Measurements from ENCODE around the gene GRK2. TPM values are rescaled to one million over a fixed set of nuclear protein-coding genes. Genes with fewer than 3 reads are reported as not detected.

GRK2 gene
- polyA plus RNA-seq, 1 donor from 2014 or later = 47.3 TPM

DNA sequence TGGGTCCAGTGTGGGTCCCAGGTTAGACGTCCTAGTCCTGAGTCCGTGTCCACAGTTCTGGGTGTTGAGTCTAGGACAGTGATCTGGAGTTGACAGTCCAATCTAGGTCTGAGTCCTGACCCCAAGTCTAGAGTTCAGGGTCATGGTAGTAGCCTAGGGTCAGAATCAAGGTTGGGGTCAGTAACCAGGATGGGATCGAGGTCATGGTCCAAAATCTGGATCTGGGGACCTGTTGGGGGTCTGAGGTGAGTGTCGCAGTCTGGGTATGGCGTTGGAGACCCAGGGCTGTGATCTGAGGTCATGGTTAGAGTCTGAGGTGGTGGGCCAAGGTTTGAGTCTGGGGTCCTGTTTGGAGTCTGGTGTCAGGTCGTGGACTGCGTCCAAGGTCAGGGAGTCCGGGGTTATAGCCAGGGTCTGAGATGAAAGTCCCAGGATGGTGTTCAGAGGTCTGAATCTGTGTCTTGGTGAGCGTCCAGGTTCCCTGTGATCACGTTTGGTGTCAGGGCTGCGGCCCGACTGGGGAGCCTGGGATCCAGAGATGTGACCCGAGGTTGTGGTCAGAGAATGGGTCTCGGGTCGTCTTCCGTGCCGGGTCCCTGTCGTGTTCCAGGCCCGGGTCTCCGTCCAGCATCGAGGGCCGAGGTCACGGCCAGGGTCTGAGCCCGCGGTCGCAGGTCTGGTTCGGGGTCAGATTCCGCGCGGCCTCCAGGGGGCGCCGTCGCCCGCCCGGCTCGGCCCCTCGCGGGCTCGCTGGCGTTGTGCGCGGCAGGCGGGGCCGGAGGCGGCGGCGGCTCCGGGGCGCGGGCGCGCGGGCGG, 432 bp upstream of the GRK2 start:
- H2AFZ ChIP-seq (ENCODE audit: low read depth, low read length) = peak overlapping the region; percentile 9
- no peaks in the 10 kb centered on the region for H3K9me2 ChIP-seq (ENCODE audit: insufficient read depth, low read length)
- peaks cover 32% of the 10 kb centered on the region for H3K79me2 ChIP-seq (replicated peaks; ENCODE audit: insufficient read depth, low read length)
- no peaks in the 10 kb centered on the region for H3K36me3 ChIP-seq (ENCODE audit: insufficient read depth, low read length)
- peak overlapping the region; percentile 67 for H3K4me3 ChIP-seq (ENCODE audit: low read length)
- H3K9ac ChIP-seq (ENCODE audit: low read length) = peak overlapping the region; percentile 60
- peak overlapping the region; percentile 24 for H3K27ac ChIP-seq (ENCODE audit: low read length)
- H3F3A ChIP-seq (ENCODE audit: insufficient read depth, low read length, poor library complexity, severe bottlenecking) = no peaks in the 10 kb centered on the region
- H3K9me3 ChIP-seq (ENCODE audit: low read length) = no peaks in the 10 kb centered on the region
- peak overlapping the region; percentile 1 for H3K4me2 ChIP-seq (ENCODE audit: low read length)
- TF ChIP-seq SMC3 (conservative IDR thresholded peaks at IDR 0.05; ENCODE audit: poor library complexity) = peak; percentile 79
- no peak for TF ChIP-seq POLR2AphosphoS5 (IDR thresholded peaks at IDR 0.05)
- TF ChIP-seq, protein P1, sequence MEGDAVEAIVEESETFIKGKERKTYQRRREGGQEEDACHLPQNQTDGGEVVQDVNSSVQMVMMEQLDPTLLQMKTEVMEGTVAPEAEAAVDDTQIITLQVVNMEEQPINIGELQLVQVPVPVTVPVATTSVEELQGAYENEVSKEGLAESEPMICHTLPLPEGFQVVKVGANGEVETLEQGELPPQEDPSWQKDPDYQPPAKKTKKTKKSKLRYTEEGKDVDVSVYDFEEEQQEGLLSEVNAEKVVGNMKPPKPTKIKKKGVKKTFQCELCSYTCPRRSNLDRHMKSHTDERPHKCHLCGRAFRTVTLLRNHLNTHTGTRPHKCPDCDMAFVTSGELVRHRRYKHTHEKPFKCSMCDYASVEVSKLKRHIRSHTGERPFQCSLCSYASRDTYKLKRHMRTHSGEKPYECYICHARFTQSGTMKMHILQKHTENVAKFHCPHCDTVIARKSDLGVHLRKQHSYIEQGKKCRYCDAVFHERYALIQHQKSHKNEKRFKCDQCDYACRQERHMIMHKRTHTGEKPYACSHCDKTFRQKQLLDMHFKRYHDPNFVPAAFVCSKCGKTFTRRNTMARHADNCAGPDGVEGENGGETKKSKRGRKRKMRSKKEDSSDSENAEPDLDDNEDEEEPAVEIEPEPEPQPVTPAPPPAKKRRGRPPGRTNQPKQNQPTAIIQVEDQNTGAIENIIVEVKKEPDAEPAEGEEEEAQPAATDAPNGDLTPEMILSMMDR (IDR thresholded peaks at IDR 0.05; ENCODE audit: poor library complexity, severe bottlenecking) = peak; percentile 88
- TF ChIP-seq MXI1 (conservative IDR thresholded peaks at IDR 0.05; ENCODE audit: poor library complexity, severe bottlenecking) = peak; percentile 23
- TF ChIP-seq EP300 (conservative IDR thresholded peaks at IDR 0.05; ENCODE audit: poor library complexity, severe bottlenecking) = no peak
- no peak for TF ChIP-seq TAF1 (IDR thresholded peaks at IDR 0.05; ENCODE audit: low read depth)
- peak; percentile 70 for TF ChIP-seq RAD21 (conservative IDR thresholded peaks at IDR 0.05)
- TF ChIP-seq, protein P2, sequence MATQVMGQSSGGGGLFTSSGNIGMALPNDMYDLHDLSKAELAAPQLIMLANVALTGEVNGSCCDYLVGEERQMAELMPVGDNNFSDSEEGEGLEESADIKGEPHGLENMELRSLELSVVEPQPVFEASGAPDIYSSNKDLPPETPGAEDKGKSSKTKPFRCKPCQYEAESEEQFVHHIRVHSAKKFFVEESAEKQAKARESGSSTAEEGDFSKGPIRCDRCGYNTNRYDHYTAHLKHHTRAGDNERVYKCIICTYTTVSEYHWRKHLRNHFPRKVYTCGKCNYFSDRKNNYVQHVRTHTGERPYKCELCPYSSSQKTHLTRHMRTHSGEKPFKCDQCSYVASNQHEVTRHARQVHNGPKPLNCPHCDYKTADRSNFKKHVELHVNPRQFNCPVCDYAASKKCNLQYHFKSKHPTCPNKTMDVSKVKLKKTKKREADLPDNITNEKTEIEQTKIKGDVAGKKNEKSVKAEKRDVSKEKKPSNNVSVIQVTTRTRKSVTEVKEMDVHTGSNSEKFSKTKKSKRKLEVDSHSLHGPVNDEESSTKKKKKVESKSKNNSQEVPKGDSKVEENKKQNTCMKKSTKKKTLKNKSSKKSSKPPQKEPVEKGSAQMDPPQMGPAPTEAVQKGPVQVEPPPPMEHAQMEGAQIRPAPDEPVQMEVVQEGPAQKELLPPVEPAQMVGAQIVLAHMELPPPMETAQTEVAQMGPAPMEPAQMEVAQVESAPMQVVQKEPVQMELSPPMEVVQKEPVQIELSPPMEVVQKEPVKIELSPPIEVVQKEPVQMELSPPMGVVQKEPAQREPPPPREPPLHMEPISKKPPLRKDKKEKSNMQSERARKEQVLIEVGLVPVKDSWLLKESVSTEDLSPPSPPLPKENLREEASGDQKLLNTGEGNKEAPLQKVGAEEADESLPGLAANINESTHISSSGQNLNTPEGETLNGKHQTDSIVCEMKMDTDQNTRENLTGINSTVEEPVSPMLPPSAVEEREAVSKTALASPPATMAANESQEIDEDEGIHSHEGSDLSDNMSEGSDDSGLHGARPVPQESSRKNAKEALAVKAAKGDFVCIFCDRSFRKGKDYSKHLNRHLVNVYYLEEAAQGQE (IDR thresholded peaks at IDR 0.05; ENCODE audit: borderline replicate concordance) = no peak
- TF ChIP-seq EZH2 (IDR thresholded peaks at IDR 0.05; ENCODE audit: borderline replicate concordance, insufficient read depth, low read length, poor library complexity, severe bottlenecking) = no peak
- no peaks in the 10 kb centered on the region for H3K27me3 ChIP-seq (ENCODE audit: insufficient read depth, low read depth, low read length)
- H4K20me1 ChIP-seq (ENCODE audit: insufficient read depth) = no peaks in the 10 kb centered on the region

DNA sequence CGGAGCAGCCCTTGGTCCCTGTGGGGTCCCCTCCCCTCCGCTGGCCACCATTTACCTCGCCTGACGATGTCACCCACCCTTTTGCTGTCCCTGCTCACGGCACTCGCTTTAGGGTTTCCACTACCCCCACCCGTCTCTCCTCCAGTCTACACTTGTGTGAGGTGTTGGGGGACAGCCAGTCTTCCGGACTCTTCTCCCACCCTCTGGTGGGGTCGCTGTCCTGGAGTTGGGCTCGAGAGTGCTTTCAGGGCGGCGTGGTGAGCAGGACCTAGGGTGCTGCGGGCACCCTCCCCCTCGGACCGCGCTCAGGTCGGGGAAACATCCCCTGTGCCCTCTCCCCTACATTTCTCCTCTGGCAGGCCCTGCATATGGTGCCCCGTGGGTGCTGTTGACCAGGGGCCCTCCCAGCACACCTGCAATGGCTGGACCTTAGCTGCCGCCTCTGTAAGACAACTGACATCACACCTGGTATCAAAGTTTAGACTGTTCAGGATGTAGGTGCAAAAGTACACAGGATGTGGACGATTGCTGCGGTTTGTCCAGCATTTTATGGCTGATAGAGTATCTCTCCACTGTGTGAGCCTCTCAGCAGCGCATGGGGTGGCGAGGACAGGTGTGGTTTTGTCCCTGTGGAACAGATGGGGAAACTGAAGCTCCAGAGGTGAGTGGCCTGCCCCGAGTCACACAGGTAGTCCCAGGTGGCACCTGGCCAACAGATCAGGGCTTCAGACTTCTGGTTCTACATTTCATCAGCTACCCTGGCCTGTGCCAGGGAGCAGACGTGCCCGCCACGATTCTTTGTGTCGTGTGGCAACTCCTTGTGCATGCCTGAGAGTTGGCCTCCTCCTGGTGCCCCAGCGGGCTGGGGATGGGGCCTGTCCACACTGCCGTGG, 1.2 kb downstream of the GRK2 start:
- Histone ChIP-seq H3K27ac (ENCODE audit: low read length) (peak overlapping the region; percentile 28), H3K4me3 (ENCODE audit: low read length) (peak overlapping the region; percentile 93), H3K9me3 (ENCODE audit: low read length) (no peaks in the 10 kb centered on the region), H3K79me2 (replicated peaks; ENCODE audit: insufficient read depth, low read length) (peaks cover 32% of the 10 kb centered on the region), H4K20me1 (ENCODE audit: insufficient read depth) (no peaks in the 10 kb centered on the region), H3K4me2 (ENCODE audit: low read length) (peak overlapping the region; percentile 80), H3K36me3 (ENCODE audit: insufficient read depth, low read length) (no peaks in the 10 kb centered on the region), H3K9ac (ENCODE audit: low read length) (peak overlapping the region; percentile 76), H2AFZ (ENCODE audit: low read depth, low read length) (no peak overlapping the region), H3K27me3 (ENCODE audit: insufficient read depth, low read depth, low read length) (no peaks in the 10 kb centered on the region), H3K9me2 (ENCODE audit: insufficient read depth, low read length) (no peaks in the 10 kb centered on the region), H3F3A (ENCODE audit: insufficient read depth, low read length, poor library complexity, severe bottlenecking) (no peaks in the 10 kb centered on the region)
- TF ChIP-seq, protein P2 (IDR thresholded peaks at IDR 0.05; ENCODE audit: borderline replicate concordance) = no peak
- TF ChIP-seq TAF1 (IDR thresholded peaks at IDR 0.05; ENCODE audit: low read depth) (no peak), POLR2AphosphoS5 (IDR thresholded peaks at IDR 0.05) (no peak), MXI1 (conservative IDR thresholded peaks at IDR 0.05; ENCODE audit: poor library complexity, severe bottlenecking) (no peak), SMC3 (conservative IDR thresholded peaks at IDR 0.05; ENCODE audit: poor library complexity) (no peak), EP300 (conservative IDR thresholded peaks at IDR 0.05; ENCODE audit: poor library complexity, severe bottlenecking) (no peak), EZH2 (IDR thresholded peaks at IDR 0.05; ENCODE audit: borderline replicate concordance, insufficient read depth, low read length, poor library complexity, severe bottlenecking) (no peak), RAD21 (conservative IDR thresholded peaks at IDR 0.05) (no peak)
- TF ChIP-seq, protein P1 (IDR thresholded peaks at IDR 0.05; ENCODE audit: poor library complexity, severe bottlenecking) = no peak

Data from neural cell (in vitro differentiated cells).